ENCODE measurements around the gene PHF21A. TPM values are rescaled to one million over a fixed set of nuclear protein-coding genes. Genes with fewer than 3 reads are reported as not detected.

Gene PHF21A
- total and polyA plus RNA-seq, 12 donors: 9.6 to 48.0 (median 35.9) TPM

DNA sequence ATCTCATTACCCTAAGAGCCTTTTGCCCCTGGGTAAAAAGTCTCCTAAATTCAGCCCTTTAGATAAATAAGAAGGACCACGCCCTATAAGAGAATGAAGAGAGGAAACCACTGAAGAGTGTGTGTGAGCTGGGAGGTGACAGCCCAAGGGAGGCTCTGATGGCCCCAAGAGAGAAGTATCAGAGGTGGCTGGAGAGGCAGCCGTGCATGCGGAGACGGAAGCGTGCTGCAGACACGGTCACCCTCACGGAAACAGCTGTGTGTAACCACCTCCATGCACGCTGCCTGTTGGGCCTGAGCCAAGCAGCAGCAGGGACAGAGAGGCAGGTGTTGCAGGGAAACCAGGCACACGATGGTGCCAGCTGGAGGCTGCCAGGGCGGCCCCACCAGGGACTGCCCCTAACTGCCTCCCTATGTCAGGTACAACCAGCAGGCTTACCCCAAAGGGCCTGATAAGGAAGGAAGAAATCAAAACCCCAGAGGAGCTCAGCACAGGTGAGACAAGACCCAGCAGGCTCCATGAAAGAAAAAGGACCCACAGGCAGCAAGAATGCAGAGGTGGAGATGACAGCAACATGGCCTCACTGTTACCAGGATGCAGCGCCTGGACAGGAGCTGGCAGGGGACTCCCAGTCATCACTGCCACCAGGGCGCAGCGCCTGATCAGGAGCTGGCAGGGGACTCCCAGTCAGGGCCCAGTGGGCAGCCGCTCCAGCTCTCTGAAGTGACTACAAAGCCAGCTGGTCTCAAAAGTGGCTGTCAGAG, 191.0 kb downstream of the PHF21A start:
- Histone ChIP-seq H3K27me3 (peaks cover 0 to 5% (median 0%) of the 10 kb centered on the region in 7 donors), H3K4me3 (no peak overlapping the region), H3K36me3 (peaks cover 0 to 44% (median 16%) of the 10 kb centered on the region in 9 donors), H3K27ac (peak overlapping the region in 5 of 10 donors; percentile 10 to 63 (median 29)), H3K4me1 (peaks cover 0 to 24% (median 13%) of the 10 kb centered on the region in 9 donors), H3K9me3 (no peaks in the 10 kb centered on the region)
- ATAC-seq (peak; percentile 40 to 89 (median 78)), DNase-seq (peak; percentile 48 to 58)
- TF ChIP-seq, protein P1, sequence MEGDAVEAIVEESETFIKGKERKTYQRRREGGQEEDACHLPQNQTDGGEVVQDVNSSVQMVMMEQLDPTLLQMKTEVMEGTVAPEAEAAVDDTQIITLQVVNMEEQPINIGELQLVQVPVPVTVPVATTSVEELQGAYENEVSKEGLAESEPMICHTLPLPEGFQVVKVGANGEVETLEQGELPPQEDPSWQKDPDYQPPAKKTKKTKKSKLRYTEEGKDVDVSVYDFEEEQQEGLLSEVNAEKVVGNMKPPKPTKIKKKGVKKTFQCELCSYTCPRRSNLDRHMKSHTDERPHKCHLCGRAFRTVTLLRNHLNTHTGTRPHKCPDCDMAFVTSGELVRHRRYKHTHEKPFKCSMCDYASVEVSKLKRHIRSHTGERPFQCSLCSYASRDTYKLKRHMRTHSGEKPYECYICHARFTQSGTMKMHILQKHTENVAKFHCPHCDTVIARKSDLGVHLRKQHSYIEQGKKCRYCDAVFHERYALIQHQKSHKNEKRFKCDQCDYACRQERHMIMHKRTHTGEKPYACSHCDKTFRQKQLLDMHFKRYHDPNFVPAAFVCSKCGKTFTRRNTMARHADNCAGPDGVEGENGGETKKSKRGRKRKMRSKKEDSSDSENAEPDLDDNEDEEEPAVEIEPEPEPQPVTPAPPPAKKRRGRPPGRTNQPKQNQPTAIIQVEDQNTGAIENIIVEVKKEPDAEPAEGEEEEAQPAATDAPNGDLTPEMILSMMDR (IDR thresholded peaks at IDR 0.05): peak in 2 of 9 donors; percentile 8 to 16
- intact Hi-C loops (cut with DNase I): no loop called here
- WGBS, 2 donors: 63 to 65% methylated on average over 14 of the region's 14 CpGs

DNA sequence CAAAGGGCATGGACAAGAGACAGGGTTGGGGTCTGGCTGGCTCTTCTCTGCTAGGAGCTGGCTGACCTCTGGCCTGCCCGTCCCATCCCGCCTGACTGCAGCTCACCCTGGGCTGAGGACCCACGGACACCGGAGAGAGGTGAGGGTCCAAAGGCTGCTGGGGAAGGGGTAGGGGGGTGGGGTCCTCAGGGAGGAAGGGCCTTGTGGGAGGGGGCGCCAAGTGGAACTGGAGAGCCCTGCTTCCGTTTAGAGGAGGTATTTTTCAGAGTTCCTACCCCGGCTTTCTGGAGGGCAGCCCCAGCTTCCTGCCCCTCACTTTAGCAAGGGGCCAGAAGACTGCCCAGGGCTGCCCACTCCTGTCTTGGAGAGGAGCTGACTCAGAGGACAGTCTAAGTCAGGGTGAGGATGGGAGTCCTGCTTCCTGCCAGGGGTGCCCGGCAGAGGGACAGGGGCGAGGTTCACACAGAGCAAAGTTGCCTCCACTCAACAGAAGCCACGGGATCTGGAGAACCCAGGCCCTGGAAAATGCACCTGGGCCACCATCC, 191.7 kb downstream of the PHF21A start:
- intact Hi-C loops (cut with DNase I): no loop called here
- no peaks in the 10 kb centered on the region for H3K9me3 ChIP-seq
- ATAC-seq: no peak
- no peak for DNase-seq
- H3K4me3 ChIP-seq: no peak overlapping the region
- H3K27ac ChIP-seq: peak overlapping the region in 1 of 10 donors; percentile 63
- 78 to 82% methylated on average over 10 of the region's 10 CpGs for WGBS, 2 donors
- peaks cover 0 to 8% (median 4%) of the 10 kb centered on the region in 7 donors for H3K27me3 ChIP-seq
- peaks cover 0 to 38% (median 11%) of the 10 kb centered on the region in 9 donors for H3K36me3 ChIP-seq
- peaks cover 0 to 24% (median 13%) of the 10 kb centered on the region in 9 donors for H3K4me1 ChIP-seq
- TF ChIP-seq, protein P1 (IDR thresholded peaks at IDR 0.05): no peak

DNA sequence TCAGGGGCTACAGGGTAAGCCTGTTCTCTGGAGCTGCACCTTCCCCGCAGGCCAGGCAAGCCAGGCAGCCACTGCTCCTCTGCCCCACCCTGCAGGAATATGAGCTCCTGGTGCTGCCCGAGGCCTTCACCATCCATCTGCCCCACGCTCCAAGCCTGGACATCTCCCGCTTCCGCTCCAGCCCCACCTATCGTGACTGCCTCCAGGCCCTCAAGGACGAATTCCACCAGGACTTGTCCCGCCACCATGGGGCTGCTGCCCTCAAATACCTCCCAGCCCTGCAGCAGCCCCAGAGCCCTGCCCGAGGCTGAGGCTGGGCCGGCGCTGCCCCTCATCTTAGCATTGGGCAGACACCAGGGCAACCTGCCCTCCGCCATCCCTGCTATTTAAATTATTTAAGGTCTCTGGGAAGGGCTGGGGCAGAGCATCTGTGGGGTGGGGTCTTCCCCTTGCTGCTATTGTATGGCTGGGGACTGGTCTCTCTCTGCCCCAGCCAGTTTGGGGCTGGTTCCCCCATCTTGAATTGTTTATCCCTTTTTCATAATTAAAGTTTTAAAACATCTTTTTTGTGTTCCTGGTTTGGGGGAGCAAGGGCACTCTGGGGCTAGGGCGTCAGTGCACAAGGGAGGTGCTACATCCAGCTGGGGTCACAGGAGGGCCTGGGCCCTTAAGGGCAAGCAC, 192.6 kb downstream of the PHF21A start:
- intact Hi-C loops (cut with DNase I): no loop called here
- WGBS, 2 donors: 77 to 79% methylated on average over 13 of the region's 13 CpGs
- ATAC-seq: no peak
- peaks cover 0 to 29% (median 2%) of the 10 kb centered on the region in 9 donors for H3K36me3 ChIP-seq
- peaks cover 0 to 15% (median 8%) of the 10 kb centered on the region in 7 donors for H3K27me3 ChIP-seq
- no peaks in the 10 kb centered on the region for H3K9me3 ChIP-seq
- no peak overlapping the region for H3K27ac ChIP-seq
- H3K4me3 ChIP-seq: no peak overlapping the region
- DNase-seq: no peak
- H3K4me1 ChIP-seq: peaks cover 0 to 24% (median 13%) of the 10 kb centered on the region in 9 donors
- TF ChIP-seq, protein P1 (IDR thresholded peaks at IDR 0.05): no peak

DNA sequence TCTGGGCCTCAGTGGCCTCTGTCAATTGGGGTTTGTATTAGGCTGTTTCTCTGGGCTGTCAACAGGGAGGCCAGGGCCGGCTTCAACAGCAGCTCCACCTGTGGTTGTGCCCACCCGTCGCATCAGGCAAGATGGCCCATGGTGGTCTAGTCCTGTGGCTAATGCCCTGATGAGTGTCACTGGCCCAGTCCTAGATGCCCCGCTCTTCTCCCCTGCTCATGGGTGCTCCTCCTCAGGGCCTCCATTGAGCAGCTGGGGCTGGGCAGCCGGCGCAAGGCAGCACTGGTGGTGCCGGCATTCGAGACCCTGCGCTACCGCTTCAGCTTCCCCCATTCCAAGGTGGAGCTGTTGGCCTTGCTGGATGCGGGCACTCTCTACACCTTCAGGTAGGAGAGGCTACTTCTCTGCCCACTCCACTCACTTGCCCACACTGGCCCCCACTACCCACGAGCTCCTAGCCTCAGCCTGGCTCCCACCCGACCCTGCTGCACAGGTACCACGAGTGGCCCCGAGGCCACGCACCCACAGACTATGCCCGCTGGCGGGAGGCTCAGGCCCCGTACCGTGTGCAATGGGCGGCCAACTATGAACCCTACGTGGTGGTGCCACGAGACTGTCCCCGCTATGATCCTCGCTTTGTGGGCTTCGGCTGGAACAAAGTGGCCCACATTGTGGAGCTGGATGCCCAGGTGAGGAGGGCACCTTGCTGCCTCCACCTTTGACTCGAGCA, 193.4 kb downstream of the PHF21A start:
- DNase-seq: no peak

More for the DNA sequence above, 193.4 kb downstream of the PHF21A start:
- ATAC-seq: no peak
- Histone ChIP-seq H3K4me1 (peaks cover 0 to 28% (median 17%) of the 10 kb centered on the region in 9 donors), H3K4me3 (no peak overlapping the region), H3K9me3 (no peaks in the 10 kb centered on the region), H3K27me3 (peaks cover 0 to 22% (median 15%) of the 10 kb centered on the region in 7 donors), H3K27ac (no peak overlapping the region), H3K36me3 (peaks cover 0 to 21% (median 0%) of the 10 kb centered on the region in 9 donors)
- intact Hi-C loops (cut with DNase I): no loop called here
- TF ChIP-seq, protein P1 (IDR thresholded peaks at IDR 0.05): no peak
- 95 to 97% methylated on average over 27 of the region's 27 CpGs for WGBS, 2 donors

Data from heart right ventricle (tissue), 16 donors.